KG1 (cell line): ENCODE measurements around the gene EPB41L4B.
"Not testable (repeated sequence)": the region's sequence is repeated elsewhere in the genome, so short reads cannot be mapped to it uniquely, and the experiment has no call there.

Experiments used
- DNase-seq: peaks from one replicate; lab custom pipeline; 2025; lab: John Stamatoyannopoulos, UW

The EPB41L4B gene

GRCh38 chr9:109297899-109298298 is 23.0 kb downstream of the EPB41L4B start:
- no peak for DNase-seq

- DNase-seq, result no peak
These were observed 25.4 kb downstream of the EPB41L4B start for GRCh38 chr9:109295221-109296130.

GRCh38 chr9:109290385-109290784 is 30.5 kb downstream of the EPB41L4B start:
- no peak for DNase-seq

- no peak for DNase-seq
These were observed 30.9 kb downstream of the EPB41L4B start for GRCh38 chr9:109289931-109290330.

GRCh38 chr9:109289186-109289585 is 31.7 kb downstream of the EPB41L4B start:
- DNase-seq, result no peak

GRCh38 chr9:109286981-109287380 is 33.9 kb downstream of the EPB41L4B start:
- no peak for DNase-seq

GRCh38 chr9:109286571-109286977 is 34.3 kb downstream of the EPB41L4B start:
- DNase-seq, result no peak

GRCh38 chr9:109283672-109284071 is 37.2 kb downstream of the EPB41L4B start:
- DNase-seq, result not testable (repeated sequence)

GRCh38 chr9:109283012-109283411 is 37.8 kb downstream of the EPB41L4B start:
- DNase-seq, result no peak

- no peak for DNase-seq
These were observed 38.6 kb downstream of the EPB41L4B start for GRCh38 chr9:109282302-109282701.

- no peak for DNase-seq
These were observed 39.3 kb downstream of the EPB41L4B start for GRCh38 chr9:109281518-109281917.

- no peak for DNase-seq
These were observed 42.0 kb downstream of the EPB41L4B start for GRCh38 chr9:109278848-109279247.

GRCh38 chr9:109278216-109278615 is 42.6 kb downstream of the EPB41L4B start:
- DNase-seq, result no peak

GRCh38 chr9:109277451-109277850 is 43.4 kb downstream of the EPB41L4B start:
- DNase-seq, result no peak

- no peak for DNase-seq
These were observed 44.1 kb downstream of the EPB41L4B start for GRCh38 chr9:109276469-109277440.

GRCh38 chr9:109274884-109275730 is 45.8 kb downstream of the EPB41L4B start:
- no peak for DNase-seq

GRCh38 chr9:109273869-109274268 is 47.0 kb downstream of the EPB41L4B start:
- DNase-seq, result no peak

- no peak for DNase-seq
These were observed 48.1 kb downstream of the EPB41L4B start for GRCh38 chr9:109272745-109273144.

GRCh38 chr9:109272045-109272444 is 48.8 kb downstream of the EPB41L4B start:
- no peak for DNase-seq

GRCh38 chr9:109270971-109271925 is 49.6 kb downstream of the EPB41L4B start:
- no peak for DNase-seq
